SK-N-MC (cell line): ENCODE measurements around the gene PBLD.

Source experiments
- EZH2 ChIP-seq: fragments of 200-600 bp; sonication (generic); IDR thresholded peaks from one replicate; pipeline ENCODE4 v1.6.1; 2017; ENCODE audit warnings: antibody characterized with exemption
- POLR2AphosphoS5 ChIP-seq: IDR thresholded peaks from 2 replicates; pipeline ENCODE4 v1.6.1; 2012; ENCODE audit warnings: mild to moderate bottlenecking, low read depth, low read length, borderline replicate concordance

DNA sequence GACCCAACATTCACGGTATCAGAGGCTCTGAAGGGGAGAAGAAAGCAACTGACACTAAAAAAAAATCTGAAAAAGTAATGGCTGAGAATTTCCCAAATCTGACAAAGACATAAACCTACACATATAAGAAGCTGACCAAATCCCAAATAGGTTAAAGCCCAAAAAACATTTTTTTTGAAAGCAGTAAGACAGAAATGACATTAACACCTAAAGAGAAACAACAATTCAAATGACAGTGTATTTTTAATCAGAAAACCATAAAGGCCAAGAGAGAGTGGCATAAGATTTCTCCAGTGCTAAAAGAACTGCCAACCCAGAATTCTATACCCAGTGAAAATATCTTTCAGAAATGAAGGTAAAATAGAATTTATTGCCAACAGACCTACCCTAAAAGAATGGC lies 38.9 kb upstream of the PBLD start:
- no peak for TF ChIP-seq EZH2
- no peak for TF ChIP-seq POLR2AphosphoS5
